ENCODE measurements around the gene NFATC1.

Gene NFATC1

DNA sequence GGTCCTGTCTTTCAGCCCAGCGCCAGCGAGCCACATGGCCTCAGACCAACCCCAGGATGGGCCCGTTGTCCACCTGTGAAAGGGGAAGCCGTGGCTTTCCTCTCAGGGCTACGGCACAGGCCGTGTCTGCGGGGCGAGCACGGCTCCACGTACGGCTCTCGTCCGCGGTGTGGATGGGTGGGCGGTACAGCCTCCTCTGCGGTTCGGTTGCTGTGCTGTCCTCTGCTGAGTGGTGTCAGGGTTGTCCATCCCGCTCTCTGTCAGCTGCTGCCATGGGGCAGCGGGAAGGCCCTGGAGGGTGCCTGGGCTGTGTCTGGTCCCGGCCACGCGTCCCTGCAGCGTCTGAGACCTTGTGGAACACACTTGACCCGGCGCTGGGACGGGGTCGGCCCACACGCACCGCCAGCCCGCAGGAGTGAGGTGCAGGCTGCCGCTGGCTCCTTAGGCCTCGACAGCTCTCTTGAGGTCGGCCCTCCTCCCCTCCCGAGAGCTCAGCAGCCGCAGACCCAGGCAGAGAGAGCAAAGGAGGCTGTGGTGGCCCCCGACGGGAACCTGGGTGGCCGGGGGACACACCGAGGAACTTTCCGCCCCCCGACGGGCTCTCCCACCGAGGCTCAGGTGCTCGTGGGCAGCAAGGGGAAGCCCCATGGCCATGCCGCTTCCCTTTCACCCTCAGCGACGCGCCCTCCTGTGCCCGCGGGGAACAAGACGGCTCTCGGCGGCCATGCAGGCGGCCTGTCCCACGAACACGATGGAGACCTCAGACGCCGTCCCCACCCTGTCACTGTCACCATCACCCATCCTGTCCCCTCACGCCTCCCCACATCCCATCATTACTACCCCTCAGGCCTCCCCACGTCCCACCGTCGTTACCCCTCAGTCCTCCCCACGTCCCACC is 128.7 kb downstream of the NFATC1 start:
- no peak for TF ChIP-seq CTCF (IDR thresholded peaks at IDR 0.05; ENCODE audit: control extremely low read depth, extremely low read depth, low read depth, missing control alignments)
- POLR2A ChIA-PET, result interaction anchor here (0.7 to 1.0 kb wide), 4 partner anchors 16 to 133 kb away, joined by 3 read pairs; no protein-coding TSS in a partner anchor
- CTCF ChIA-PET, result interaction anchor here (0.8 to 1.5 kb wide), 4 partner anchors 13 to 144 kb away, joined by 3 to 8 read pairs (median 3); no protein-coding TSS in a partner anchor
- DNase-seq (ENCODE audit: extremely low spot score), result peak; percentile 67

DNA sequence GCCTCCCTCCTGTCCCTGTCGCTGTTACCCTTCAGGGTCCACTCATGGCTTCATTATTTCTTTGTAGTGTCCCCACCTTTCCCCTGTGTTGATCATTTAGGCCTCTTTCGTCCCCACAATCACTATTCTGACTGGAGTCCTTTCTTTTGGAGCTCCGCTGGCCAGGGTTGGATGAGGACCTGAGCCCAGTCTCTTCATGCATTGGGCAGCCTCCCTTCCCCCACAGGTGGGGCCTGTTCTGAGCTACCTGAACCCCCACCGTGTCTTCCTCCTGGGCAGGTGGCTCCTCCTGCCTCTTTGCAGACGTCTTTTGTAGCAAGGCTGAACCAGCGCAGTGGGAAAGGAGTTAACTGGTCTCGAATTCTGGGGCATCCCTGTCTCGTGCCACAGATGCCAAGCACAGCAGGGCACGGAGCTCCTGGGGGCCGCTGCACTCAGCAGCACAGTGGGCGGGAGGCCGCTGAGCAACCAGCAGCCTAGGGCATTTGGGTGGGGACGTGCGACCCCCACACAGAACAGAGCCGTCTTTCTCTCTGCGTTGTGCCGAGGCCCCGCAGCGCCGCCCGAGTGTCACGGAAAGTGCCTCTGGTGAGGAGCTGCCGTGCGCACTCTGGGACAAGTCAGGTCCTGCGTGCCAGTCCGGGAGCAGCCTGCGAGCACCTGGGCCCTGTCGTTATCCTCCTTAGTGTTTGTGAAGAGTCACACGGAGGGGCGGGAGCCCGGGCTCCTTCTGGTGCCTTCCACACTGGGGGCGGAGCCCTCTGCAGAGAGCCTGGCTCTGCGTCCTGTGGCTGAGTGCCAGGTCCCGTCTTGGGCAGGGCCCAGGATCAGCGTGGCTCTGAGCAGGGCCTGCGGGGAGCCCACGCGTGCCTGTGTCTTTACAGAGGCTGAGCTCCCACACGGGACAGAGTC is 130.1 kb downstream of the NFATC1 start:
- ChIA-PET CTCF (interaction anchor here (8.3 kb wide), 1 partner anchor 145 kb away, joined by 137 read pairs; no protein-coding TSS in a partner anchor), POLR2A (no interaction called here)
- TF ChIP-seq CTCF (IDR thresholded peaks at IDR 0.05; ENCODE audit: control extremely low read depth, extremely low read depth, low read depth, missing control alignments), result no peak
- no peak for DNase-seq (ENCODE audit: extremely low spot score)

- ChIA-PET POLR2A (no interaction called here), CTCF (interaction anchor here (1.2 to 8.3 kb wide), 5 partner anchors 13 to 440 kb away, joined by 3 to 137 read pairs (median 4); no protein-coding TSS in a partner anchor)
- DNase-seq (ENCODE audit: extremely low spot score), result no peak
- TF ChIP-seq CTCF (IDR thresholded peaks at IDR 0.05; ENCODE audit: control extremely low read depth, extremely low read depth, low read depth, missing control alignments), result no peak
These were observed 131.0 kb downstream of the NFATC1 start for GRCh38 chr18:79526468-79527460.

DNA sequence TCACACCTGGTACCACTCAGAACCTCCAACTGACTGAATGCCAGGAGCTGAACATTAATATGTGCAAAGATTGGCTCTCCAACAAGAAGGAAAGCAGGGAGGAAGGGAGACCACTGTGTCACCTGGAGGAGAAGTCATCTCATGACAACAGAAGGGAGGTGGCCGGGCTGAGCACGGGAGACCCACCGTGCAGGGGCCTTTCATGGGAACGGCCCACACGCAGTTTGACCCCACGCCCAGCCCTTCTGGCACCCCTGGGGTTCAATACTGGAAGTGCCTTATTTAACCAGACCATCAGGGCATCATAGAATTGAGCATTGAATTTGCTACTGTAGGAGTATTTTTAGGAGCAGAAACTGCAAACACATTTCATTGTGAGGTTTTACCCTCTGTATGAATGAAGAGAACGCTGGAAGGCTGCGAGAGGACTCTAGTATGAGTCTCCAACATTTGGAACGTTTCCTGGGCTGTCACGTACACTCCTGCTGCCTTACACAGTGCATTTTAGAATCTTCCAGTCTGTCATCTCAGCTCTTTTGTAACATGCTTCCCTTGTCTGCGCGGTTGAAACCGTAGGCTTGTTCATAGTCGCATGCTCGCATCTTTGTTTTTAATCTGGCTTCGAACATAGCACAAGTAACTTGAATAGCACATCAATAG is 132.1 kb downstream of the NFATC1 start:
- CTCF ChIA-PET, result interaction anchor here (0.8 to 8.3 kb wide), 8 partner anchors 12 to 441 kb away, joined by 3 to 137 read pairs (median 4); no protein-coding TSS in a partner anchor
- POLR2A ChIA-PET, result no interaction called here
- no peak for TF ChIP-seq CTCF (IDR thresholded peaks at IDR 0.05; ENCODE audit: control extremely low read depth, extremely low read depth, low read depth, missing control alignments)
- DNase-seq (ENCODE audit: extremely low spot score), result no peak

GRCh38 chr18:79528316-79528695 is 132.6 kb downstream of the NFATC1 start:
- ChIA-PET POLR2A (no interaction called here), CTCF (interaction anchor here (0.8 to 8.3 kb wide), 9 partner anchors 11 to 442 kb away, joined by 3 to 137 read pairs (median 3); no protein-coding TSS in a partner anchor)
- TF ChIP-seq CTCF (IDR thresholded peaks at IDR 0.05; ENCODE audit: control extremely low read depth, extremely low read depth, low read depth, missing control alignments), result no peak
- no peak for DNase-seq (ENCODE audit: extremely low spot score)

Data from GM10248 (cell line).